Measurements from ENCODE around the gene DNAH17. TPM values are rescaled to one million over a fixed set of nuclear protein-coding genes. Genes with fewer than 3 reads are reported as not detected.

The DNAH17 gene
- total RNA-seq, 1 experiment from 2014 or later = 0.76 TPM

DNA sequence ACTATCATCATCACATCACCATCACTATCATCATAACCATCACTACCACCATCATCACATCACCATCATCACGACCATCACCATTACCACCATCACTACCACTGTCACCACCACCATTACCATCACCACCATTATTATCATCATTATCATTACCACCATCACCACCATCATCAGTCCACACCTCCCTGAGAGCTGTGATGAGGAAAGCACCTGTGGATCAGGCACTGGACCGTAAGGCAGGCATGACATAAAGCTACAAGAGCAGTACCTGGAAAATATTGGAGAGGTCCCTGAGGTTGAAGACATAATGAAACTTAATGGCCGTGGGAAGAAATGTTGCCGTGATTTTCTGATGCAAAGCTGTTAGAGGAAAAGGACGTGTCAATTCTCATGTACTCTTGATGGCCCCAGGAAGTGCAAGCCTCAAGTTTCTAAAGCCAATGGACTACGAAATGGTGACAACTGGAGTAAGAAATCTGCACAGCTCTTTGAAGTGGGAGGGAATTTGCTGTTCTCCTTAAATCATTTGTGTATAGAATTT is 98.4 kb downstream of the DNAH17 start:
- H3K79me2 ChIP-seq (ENCODE audit: low read depth) = no peaks in the 10 kb centered on the region
- H3K9me2 ChIP-seq (ENCODE audit: insufficient read depth) = no peaks in the 10 kb centered on the region
- no peaks in the 10 kb centered on the region for H3K4me1 ChIP-seq (replicated peaks; ENCODE audit: insufficient read depth)
- POLR2A ChIA-PET (ENCODE audit: unreplicated experiment) = no interaction called here
- H3K4me3 ChIP-seq = no peak overlapping the region
- H4K20me1 ChIP-seq (ENCODE audit: insufficient read depth) = no peaks in the 10 kb centered on the region
- no peak overlapping the region for H2AFZ ChIP-seq
- H3K4me2 ChIP-seq = no peak overlapping the region
- CTCF ChIA-PET = no interaction called here
- H3K9me3 ChIP-seq (ENCODE audit: insufficient read depth, low read depth) = no peaks in the 10 kb centered on the region
- DNase-seq = no peak
- no peak overlapping the region for H3K27ac ChIP-seq
- intact Hi-C loops (cut with micrococcal nuclease; ENCODE audit: unreplicated experiment) = no loop called here
- H3F3A ChIP-seq (ENCODE audit: insufficient read depth, low read depth) = no peaks in the 10 kb centered on the region
- TF ChIP-seq EZH2 (IDR thresholded peaks at IDR 0.05; ENCODE audit: low read depth) = no peak
- TF ChIP-seq, protein P1, sequence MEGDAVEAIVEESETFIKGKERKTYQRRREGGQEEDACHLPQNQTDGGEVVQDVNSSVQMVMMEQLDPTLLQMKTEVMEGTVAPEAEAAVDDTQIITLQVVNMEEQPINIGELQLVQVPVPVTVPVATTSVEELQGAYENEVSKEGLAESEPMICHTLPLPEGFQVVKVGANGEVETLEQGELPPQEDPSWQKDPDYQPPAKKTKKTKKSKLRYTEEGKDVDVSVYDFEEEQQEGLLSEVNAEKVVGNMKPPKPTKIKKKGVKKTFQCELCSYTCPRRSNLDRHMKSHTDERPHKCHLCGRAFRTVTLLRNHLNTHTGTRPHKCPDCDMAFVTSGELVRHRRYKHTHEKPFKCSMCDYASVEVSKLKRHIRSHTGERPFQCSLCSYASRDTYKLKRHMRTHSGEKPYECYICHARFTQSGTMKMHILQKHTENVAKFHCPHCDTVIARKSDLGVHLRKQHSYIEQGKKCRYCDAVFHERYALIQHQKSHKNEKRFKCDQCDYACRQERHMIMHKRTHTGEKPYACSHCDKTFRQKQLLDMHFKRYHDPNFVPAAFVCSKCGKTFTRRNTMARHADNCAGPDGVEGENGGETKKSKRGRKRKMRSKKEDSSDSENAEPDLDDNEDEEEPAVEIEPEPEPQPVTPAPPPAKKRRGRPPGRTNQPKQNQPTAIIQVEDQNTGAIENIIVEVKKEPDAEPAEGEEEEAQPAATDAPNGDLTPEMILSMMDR (conservative IDR thresholded peaks at IDR 0.05) = no peak
- BruUV-seq (replicated peaks) = no TSS peak
- H3K27me3 ChIP-seq (ENCODE audit: insufficient read depth, low read depth) = no peaks in the 10 kb centered on the region
- H3K36me3 ChIP-seq (ENCODE audit: low read depth) = no peaks in the 10 kb centered on the region

DNA sequence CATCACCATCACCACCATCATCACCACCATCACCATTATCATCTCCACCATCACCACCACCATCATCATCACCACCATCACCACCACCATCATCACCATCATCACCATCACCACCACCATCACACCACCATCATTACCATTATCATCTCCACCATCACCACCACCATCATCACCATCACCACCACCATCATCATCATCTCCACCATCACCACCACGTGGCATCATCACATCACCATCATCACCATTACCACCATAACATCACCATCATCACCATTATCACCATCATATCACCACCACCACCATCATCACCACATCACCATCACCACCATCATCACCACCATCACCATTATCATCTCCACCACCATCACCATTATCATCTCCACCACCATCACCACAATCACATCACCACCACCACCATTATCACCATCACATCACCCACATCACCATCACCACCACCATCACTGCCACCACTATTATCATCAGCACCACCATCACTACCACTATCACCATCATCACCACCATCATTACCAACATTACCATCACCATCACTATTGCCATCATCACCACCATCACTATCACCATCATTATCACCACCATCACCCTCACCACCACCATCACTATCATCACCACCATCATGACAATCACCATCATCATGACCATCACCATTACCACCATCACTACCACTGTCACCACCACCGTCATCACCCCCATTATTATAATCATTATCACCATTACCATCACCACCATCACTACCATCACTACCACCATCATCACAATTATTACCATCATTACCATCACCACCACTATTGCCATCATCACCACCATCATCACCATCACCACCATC is 99.1 kb downstream of the DNAH17 start:
- H3K27me3 ChIP-seq (ENCODE audit: insufficient read depth, low read depth) = no peaks in the 10 kb centered on the region
- no peak overlapping the region for H3K4me2 ChIP-seq
- H3K9me2 ChIP-seq (ENCODE audit: insufficient read depth) = no peaks in the 10 kb centered on the region
- no TSS peak for BruUV-seq (replicated peaks)
- no peaks in the 10 kb centered on the region for H3K4me1 ChIP-seq (replicated peaks; ENCODE audit: insufficient read depth)
- H3K36me3 ChIP-seq (ENCODE audit: low read depth) = no peaks in the 10 kb centered on the region
- ChIA-PET CTCF (no interaction called here), POLR2A (ENCODE audit: unreplicated experiment) (no interaction called here)
- intact Hi-C loops (cut with micrococcal nuclease; ENCODE audit: unreplicated experiment) = no loop called here
- H2AFZ ChIP-seq = no peak overlapping the region
- DNase-seq = no peak
- H3K27ac ChIP-seq = no peak overlapping the region
- no peaks in the 10 kb centered on the region for H4K20me1 ChIP-seq (ENCODE audit: insufficient read depth)
- no peaks in the 10 kb centered on the region for H3K79me2 ChIP-seq (ENCODE audit: low read depth)
- H3K4me3 ChIP-seq = no peak overlapping the region
- H3K9me3 ChIP-seq (ENCODE audit: insufficient read depth, low read depth) = no peaks in the 10 kb centered on the region
- TF ChIP-seq, protein P1 (conservative IDR thresholded peaks at IDR 0.05) = no peak
- no peak for TF ChIP-seq EZH2 (IDR thresholded peaks at IDR 0.05; ENCODE audit: low read depth)
- no peaks in the 10 kb centered on the region for H3F3A ChIP-seq (ENCODE audit: insufficient read depth, low read depth)

DNA sequence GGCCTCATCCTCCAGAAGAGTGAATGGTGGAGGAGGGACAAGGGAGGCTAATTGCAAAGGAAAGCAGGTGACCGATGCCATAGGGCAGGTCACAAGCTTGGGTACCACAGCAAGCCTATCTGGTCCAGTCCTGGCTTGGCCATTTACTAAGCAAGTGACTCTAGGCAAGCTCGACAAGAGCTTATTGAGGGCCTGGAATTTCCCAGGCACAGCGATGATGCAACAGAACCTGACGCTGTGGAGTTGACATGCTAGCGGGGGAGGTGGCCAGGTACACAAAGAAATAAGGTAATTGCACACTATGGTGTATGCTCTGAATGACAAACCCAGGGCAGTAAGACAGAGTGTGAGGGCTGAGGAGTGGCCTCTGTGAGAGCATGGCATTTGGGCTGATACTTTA is 100.2 kb downstream of the DNAH17 start:
- H3K27me3 ChIP-seq (ENCODE audit: insufficient read depth, low read depth) = no peaks in the 10 kb centered on the region
- BruUV-seq (replicated peaks) = no TSS peak
- no peaks in the 10 kb centered on the region for H3K9me3 ChIP-seq (ENCODE audit: insufficient read depth, low read depth)
- intact Hi-C loops (cut with micrococcal nuclease; ENCODE audit: unreplicated experiment) = no loop called here
- no peaks in the 10 kb centered on the region for H3K79me2 ChIP-seq (ENCODE audit: low read depth)
- no peak for TF ChIP-seq EZH2 (IDR thresholded peaks at IDR 0.05; ENCODE audit: low read depth)
- TF ChIP-seq, protein P1 (conservative IDR thresholded peaks at IDR 0.05) = no peak
- ChIA-PET CTCF (no interaction called here), POLR2A (ENCODE audit: unreplicated experiment) (no interaction called here)
- H3F3A ChIP-seq (ENCODE audit: insufficient read depth, low read depth) = no peaks in the 10 kb centered on the region
- H3K27ac ChIP-seq = no peak overlapping the region
- H4K20me1 ChIP-seq (ENCODE audit: insufficient read depth) = no peaks in the 10 kb centered on the region
- H2AFZ ChIP-seq = no peak overlapping the region
- no peaks in the 10 kb centered on the region for H3K4me1 ChIP-seq (replicated peaks; ENCODE audit: insufficient read depth)
- no peaks in the 10 kb centered on the region for H3K36me3 ChIP-seq (ENCODE audit: low read depth)
- no peaks in the 10 kb centered on the region for H3K9me2 ChIP-seq (ENCODE audit: insufficient read depth)
- H3K4me3 ChIP-seq = no peak overlapping the region
- DNase-seq = peak in 1 of 2 experiments; percentile 51
- H3K4me2 ChIP-seq = no peak overlapping the region
